CD4-positive, alpha-beta T cell treated with Interleukin-17A for 1 hour (primary cell): Measurements from ENCODE around the gene SPOCK2.

Experiments used
- DNase-seq: peaks from one replicate; pipeline ENCODE4 v3.0.0-alpha.2; 2020

SPOCK2 gene

DNA sequence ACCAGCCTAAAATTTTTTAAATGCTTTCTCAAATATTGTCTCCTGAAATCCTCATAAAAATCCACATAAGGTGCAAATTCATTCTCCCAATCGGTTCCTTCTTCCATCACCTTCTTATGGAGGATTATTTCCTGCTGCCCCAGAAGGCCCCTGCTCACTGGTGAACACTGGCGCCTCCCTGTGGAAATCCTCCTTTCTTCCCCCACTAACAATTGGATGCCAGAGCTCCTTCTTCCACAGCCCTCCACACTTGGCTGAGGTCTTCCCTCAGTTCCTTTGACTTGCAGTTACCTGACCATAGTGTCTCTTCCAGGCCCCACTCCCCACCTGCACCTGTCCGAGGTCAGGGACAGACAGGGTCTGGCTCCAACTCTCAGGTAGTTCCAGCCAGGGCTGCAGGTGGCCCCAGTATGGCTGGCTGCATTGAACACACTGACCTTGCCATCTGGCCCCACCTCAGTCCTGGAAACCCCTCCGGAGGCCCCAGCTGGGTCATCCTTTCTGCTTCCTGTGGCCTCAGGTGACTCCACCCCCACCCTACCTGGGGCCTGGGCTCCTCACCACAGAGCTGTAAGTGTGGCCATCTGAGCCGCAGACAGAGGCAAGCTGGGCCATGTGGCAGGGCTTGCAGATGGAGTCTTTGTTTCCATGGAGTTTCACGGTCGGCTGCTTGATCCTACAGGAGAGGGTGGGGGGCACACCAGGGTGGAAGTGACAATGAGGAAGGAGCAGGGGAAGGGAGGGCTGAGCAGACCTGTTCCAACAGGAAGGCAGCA, 18.4 kb downstream of the SPOCK2 start:
- no peak for DNase-seq

DNA sequence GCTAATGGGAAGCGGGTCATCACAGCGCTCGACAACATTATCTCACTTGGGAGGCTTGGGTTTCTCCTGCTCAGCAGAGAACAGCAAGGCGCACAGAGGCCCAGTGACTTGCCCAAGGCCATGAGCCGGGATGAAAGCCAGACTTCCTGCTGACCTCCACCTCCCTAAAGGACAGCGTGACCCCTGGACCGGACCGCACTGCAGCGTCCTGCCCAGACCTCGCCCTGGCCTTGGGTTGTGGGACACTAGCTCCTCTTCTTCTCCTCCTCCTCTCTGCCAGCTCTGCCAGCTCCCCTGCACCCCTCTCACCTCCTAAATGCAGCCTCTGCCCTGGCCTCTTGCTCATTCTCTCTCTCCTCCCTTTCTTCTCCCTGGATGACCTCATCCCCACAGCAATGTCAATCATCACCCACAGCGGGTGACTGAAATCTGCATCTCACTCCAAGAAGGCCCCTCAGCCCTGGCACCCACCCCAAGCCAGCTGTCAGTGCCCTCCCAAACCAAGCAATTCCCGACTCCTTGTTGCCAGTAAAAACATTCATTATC, 19.4 kb downstream of the SPOCK2 start:
- no peak for DNase-seq

DNA sequence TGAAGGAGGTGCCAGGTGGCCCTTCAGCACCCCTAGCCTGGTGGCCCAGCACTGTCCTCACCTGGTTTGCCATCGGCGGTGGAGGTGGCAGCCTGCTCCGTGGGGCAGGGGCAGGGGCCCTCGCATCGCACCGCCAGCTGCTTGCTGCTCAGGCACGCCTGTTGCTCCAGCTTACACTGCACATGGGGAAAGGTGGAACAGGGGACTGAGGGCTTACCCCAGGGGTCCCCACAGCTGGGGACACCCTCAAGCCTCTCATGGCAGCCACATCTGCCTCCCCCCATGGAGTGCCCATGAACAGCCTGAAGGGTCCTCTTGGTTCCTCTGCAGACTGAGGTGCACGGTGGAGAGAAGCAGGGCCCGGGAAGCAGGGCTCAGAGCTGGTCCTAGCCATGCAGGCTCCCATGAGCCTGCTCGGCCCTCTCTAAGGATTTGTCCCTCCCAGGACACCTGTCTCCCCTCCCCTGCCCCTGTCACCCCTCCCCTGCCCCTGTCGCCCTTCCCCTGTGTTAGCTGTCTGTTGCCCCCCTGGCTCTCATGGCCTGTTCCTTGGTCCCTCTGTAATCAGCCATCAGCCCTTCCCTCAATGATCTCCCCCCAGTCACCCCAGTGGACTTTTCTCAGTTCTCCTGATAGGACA, 20.1 kb downstream of the SPOCK2 start:
- DNase-seq = no peak

DNA sequence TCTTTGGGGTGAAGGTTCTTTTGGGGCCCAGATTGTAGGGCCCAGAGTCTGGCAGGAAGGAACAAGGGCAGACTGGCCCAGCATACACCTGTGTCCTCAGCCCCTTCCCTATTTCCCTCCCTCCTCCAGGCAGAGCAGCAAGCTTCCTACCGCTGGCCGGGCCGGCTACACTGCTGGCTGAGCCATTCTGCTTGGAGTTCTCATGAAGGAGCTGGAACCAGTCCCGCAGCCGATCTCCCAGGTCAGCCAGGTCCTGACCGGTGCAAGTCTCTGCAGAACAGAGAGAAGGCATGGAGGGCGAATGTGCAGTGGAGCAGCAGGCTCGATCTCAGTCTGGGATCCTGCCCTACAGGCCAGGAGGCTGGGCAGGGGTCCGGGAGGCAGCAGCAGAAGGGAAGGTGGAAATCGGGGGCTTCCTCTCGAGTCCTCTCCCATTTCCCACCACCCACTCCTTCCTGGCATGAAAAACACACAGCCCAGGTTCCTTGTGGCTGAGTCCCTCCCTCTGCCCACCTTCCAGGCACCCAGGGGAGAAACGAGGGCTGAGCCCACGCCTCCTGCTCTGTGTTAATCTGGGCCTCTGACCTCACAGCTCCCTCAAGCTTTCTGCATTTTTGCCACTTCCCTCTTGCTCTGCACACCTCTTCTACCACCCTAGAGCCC, 20.8 kb downstream of the SPOCK2 start:
- no peak for DNase-seq

DNA sequence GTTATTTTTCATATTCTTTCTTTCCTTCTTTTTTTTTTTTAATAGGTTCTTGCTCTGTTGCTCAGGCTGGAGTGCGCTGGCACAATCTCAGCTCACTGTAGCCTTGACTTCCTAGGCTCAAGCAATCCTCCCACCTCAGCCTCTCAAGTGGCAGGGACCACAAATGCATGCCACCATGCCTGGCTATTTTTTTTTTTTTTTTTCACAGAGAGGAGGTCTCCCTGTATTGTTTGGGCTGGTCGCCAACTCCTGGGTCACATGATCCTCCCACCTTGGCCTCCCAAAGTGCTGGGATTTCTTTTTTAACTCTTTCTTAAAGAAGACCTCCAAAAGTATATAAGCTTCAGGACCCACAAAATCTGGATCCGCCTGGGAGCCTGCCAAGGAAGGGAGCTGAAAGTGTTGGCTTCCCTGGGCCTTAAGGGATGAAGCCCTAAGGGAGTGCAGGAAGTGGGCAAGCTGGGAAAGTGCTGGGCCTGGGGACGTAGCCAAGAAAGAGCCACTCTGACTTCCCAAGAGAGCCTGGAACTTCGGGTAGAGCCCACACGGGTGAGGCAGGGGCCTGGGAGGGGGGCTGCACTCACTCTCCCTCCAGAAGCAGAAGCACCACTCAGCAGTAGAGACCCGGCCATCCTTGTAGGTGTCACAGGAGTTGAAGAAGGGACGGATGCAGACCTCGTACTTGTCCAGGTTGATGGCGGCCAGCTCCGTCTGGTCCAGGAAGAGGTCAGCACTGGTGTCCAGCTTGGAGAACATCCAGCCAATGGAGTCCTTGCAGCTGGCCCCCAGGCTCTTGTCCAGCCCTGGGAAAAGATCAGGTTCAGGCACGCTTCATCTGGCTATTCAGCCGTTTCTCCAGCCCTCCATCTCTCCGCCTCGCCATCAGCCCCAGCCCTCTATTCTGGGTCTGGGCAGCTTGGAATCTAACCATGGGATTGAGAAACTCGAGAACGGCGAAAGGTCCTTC, 21.8 kb downstream of the SPOCK2 start:
- DNase-seq = no peak

DNA sequence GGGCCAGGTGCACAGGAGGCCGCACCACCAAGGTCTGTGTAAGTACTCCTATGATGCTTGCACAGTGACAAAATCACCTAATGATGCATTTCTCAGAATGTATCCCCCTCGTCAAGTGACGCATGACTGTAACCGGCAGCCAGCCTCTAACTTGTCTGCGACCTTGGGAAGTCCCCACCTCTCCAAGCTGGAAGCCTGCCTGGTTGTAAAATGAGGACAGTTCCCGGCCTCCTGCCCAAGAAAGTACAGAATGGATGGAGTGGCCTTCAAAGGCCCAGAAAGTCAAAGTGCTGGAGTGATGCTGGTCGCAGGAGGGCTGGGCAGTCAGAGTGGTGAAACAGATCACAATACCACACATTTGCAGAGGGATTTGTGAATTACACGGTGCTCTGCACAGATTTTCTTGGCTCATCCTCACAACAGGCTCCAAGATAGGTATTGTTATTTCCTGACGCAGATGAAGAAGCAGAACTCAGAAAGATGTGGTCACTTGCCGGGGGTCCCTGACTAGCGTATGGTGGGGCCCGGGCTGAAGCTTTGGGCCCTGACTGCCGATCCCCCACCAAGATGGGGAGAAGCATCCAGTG, 22.8 kb downstream of the SPOCK2 start:
- no peak for DNase-seq

DNA sequence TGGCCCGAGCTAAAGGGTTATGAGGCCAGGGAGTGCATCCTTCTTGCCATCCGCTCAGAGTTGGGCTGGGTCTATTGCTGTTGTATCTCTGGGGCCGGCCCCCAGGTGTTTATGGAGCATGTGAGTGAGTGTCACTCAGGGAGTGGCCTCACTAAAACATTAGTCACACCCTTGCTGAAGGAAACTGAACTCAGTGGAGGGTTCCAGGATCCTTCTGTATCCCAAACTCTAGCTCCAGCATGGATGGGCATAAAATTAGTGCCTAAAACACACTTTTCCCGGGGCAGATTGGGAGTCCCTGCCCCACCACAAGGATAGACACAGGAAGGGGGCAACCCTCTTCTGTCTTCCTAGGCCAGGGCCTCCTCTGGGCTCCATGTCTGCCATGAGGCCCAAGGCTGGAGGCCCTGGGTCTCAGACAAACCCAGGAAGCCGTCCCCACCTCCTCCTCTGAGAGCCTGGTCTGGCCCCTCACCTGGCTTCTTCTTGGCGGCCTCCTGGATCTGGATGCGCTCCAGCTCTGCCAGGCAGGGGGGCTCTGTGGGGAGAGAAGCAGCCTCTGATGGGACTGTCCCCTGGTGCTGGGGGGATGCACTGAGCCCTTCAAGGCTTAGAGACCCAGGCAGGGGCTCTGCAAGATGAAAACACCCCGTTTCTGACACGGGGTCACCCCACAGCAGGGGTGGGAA, 24.5 kb downstream of the SPOCK2 start:
- DNase-seq = no peak

DNA sequence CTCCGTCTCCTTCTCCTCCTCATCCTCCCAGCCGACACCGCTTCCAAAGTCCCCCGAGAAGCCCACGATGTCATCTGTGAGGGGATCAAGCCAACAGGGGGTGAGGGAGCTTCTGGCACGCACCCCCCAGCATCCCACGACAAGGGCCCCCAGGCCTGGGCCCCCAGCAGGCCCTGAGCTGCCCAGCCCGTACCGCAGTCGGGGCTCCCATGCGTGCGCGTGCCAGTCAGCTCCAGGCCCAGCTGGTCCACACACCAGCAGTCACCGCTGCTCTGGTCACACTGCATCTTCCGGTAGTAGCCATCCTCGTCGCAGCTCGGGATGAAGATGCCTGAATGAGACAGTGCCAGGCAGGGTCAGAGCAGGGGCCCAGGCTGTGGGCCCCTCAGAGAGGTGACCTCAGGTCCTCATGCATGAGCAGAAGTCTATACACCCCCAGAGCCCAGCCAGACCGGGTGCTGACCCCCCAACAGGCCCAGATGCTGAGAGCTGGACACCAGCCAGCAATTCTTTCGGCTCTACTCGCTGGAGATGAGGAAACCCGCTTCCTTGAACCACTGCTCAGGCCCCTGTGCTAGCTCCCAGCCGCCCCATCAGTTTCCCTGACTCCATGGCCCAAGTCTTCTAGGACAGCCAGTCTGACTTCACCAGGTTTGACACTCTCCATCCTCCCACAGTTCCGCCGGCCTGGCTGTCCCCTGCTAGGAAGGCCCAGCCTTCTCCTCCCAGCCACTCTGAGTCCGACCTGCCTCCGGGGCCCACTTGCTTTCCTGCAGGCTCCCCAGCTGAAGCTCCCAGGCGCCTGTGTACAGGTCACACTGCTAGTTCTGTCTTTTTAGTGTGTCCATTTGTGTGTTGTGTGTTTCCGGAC, 25.3 kb downstream of the SPOCK2 start:
- DNase-seq = no peak

DNA sequence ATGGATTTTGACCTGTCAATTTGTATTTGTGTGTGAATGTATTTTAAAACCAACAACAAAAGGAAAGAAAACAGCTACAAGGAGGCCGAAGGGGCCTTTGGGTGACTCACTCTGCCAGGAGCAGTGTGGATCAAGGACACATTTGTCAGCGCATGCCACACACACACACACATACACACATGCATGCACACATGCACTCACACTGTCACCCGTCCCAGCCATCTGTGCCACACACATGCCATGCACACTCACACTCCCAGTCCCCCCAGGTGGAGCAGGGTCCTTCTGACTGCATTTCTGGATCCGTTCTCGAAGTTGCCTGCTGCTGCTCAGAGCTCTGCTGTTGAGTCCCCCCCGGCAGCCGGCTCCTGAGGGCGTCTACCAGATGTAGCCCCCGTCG, 26.0 kb downstream of the SPOCK2 start:
- no peak for DNase-seq

DNA sequence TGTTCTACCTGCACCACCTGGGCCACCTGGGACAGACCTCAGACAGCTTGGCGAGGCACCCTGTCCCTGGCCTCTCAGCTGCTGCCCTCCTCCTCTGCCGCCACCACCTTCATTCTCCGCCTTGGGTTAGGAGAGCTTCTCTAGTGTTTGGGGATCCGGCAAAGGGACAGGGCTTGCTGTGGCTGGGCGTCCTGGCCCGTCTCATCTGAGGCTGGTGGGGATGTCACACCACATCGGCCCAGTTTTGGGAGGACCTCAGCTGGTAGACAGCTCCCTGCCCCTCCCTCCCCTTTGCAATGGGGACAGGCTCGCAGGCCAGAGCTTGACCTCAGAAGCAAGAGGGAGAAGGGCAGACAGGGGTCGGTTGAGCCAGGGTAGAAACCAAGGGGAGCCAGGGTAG, 26.4 kb downstream of the SPOCK2 start:
- no peak for DNase-seq

DNA sequence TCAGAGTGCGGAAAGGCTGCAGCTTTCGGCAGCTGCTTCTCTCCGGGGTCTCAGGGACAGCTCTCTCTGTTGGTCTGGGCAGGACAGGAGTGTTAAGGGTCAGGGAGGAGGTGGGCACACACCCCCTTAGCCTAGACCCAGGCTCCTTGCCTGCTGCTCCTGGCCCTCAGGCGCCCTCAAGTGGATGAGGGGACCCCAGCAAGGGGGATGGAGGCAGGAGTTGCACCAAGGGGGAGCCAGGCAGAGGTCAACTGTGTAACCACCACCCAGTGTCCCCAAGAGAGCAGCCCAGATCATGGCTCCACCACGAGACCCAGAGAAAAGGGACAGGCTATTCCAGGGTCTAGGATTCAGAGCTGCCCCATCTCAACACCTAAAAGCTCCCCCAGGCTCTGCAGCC, 26.9 kb downstream of the SPOCK2 start:
- DNase-seq = no peak

DNA sequence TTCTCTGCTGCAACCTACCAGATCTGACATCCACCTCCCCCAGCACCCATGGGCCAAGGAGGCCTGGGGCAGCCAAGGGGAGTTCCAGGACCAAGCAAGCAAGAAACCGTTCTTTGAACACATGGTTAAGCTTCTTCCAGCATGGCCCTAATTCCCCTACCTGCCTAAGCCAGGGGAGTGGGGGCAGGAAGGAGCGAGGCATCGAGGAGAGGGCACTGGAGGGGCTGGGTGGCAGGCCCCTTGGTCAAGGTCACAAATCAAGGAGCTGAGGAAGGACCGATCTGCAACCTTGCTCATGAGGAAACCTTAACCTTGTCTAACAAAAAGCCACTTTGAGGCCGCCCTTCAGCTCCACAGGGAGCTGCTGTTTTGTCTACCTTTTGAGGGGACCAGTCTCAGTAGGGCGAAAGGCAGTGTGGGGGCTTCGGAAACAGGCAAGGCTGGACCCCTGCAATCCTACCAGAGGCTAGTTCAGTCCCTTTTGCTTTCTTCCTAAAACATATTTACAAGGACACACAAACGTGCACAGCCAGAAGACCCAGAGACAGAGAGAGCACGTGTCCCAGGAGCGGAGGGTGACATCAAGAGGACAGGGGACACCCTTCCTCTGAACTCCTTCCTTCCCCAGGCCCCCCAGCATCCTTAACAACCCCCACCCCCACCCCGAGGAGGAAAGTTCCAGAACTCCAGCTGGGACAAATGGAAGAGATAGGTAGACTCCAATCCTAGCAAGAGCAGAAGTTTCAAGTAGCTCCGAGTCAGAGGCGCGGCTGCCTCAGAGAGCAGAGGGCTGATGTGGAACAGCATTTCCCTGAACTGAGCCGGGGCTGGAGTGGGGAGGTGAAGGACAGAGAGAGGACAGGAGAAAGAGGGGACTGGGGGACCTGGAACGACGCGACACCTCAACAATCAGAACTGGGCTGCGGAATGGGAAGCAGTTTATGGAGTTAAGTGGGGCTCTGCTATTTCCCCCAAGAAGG, 28.2 kb downstream of the SPOCK2 start:
- no peak for DNase-seq

DNA sequence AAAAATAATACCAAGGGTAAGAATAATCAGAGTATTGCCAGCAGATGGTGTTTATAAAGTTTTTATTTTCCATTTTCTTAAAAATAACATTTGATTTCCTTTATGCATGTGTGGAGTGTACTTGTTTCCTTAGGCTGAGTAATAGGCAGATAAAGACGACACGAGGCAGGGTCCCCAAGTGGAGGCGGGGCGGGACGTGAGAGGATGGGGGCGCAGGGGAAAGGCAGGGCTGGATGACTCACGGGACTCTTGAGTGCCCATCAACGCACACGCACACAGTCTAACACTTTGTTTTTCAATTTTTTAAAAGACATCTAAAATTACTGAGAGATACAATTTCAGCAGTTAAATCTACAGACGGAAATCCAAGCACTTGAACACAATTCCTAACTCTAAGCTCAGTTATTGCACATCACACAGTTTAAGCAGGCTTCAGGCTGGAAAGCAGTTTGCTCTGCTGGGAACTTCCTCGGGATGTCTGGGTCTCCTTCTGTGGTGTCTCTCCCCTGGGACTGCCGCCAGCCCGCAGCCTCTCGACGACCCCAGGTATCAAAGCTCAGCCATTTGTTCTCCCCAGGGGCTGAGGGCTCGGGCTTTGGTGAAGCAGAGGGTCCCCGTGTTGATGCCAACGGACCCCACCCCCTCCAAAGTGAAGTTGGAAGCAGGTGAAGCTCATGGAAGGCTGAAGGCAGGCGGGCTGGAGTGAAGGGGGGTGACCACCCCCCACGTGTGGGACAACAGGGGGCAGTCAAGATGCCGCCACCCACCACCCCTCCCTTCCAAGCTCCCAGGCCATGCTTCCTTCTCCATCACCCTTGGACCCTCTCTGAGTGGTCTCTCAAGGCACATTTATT, 29.1 kb downstream of the SPOCK2 start:
- no peak for DNase-seq

DNA sequence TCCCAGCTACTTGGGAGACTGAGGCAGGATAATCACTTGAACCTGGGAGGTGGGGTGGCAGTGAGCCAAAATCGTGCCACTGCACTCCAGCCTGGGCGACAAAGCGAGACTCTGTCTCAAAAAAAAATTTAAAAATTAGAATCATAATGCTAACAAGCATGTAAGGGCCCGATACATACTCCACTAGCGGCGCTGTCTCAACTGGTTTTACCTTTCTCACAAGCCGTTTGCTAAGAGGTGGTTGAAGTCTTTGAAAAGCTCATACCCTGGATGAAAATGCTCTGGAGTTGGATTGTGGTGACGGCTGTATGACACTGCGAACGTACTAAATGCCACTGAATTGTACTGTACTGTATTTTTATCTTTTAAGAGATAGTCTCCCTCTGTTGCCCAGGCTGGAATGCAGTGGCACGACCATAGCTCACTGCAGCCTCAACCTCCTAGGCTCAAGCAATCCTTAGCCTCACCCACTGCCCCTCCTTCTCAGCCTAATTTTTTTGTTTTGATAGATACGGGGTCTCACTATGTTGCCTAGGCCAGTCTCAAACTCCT, 29.9 kb downstream of the SPOCK2 start:
- no peak for DNase-seq

DNA sequence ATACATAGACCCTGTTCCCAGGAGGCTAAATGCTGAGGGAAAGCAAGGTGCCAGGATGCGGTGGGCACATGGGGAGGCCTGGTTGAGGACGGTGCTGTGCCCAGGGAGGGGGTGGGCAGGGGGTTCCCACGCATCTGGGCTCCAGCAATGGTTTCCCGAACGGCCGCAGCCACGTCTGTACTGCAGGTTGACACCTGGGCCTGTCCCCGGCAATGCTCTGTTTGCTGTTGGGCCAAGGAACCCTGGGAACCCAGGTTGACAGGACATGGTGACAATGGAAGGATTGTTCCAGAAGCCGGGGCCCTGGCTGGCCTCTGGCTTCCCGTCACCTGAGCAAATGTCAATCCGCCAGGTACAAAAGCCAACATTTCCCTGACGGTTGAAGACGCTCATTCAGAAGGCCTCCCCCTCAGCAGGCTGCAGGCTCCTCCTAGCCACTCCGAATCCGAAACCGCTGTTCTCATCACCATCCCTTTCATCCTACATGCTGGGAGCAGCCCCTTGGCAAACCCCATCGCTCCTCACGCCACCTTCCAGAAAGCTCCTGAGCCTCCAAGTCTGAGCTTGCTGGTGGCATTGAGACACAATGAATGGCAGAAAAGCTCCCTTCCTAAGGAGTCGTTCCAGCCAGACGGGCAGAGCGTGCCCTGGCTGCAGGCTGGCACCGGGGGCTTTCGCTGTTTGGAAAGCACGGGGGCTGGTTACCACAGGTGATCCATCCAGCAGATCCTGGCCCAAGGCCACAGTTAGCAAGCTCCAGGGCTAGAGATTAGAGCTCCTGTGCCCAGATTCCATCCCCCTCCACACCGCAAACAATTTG, 31.2 kb downstream of the SPOCK2 start:
- no peak for DNase-seq

DNA sequence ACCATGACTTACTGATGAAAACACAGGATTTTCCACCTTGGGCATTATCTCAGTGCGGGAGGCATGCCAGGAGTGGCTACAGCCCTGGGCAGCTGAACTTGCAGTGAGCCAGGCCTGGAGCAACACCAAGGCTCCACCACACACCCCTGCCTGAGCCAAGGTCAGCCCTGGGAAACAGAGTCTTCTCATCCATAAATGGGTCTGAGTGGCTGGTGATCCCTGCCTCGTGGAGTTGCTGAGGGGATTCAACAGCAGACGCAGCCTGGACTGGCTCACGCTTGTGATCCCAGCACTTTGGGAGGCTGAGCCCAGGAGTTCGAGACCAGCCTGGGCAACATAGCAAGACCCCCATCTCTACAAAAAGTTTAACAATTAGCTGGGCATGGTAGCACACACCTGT, 32.2 kb downstream of the SPOCK2 start:
- DNase-seq = no peak

DNA sequence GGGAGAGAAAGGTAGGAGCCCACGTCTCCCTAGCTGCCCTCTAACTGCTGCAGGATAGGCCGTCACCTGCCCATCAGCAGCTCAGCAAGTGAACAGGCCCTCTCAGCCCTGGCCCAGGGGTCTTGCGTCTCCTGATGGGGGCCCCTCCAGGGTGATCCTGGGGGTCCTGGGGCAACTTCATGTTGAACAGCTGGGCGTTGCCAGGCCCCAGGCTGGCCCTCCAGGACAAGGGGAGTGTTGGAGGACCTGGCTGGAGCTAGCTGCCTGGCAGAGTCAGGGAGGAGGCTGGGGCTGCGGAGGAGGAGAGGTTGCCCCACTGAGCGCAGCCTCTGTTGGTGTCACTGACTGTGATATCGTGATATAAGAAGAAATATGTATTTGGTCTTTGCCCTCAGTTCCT, 34.7 kb downstream of the SPOCK2 start:
- no peak for DNase-seq
